Kidney epithelial cell (primary cell): ENCODE results near the gene PAOX. TPM values are rescaled to one million over a fixed set of nuclear protein-coding genes. Genes with fewer than 3 reads are reported as not detected.

ENCODE experiments used
- DNase-seq: peaks from one replicate; pipeline ENCODE4 v3.0.0-alpha.2; 2010; ENCODE audit warnings: low read depth
- H3K27me3 ChIP-seq: 2 replicates; pipeline ENCODE4 v1.6.0; 2011; ENCODE audit warnings: low read length; ENCODE audit not compliant: control insufficient read depth, insufficient read depth
- H3K36me3 ChIP-seq: 2 replicates; pipeline ENCODE4 v1.5.1; 2011; ENCODE audit warnings: low read length; ENCODE audit not compliant: control insufficient read depth, insufficient read depth
- H3K4me3 ChIP-seq: 2 replicates; pipeline ENCODE4 v1.5.1; 2011; ENCODE audit warnings: low read depth, mild to moderate bottlenecking, control low read depth, low read length
- total RNA-seq: library from RNA; depleted of rRNA; stranded (reverse); fragments of >200 nt; gene quantifications from 2 replicates; pipeline ENCODE4 v1.2.3, GENCODE V29; 2015
- TF ChIP-seq, protein P1 (sequence below): IDR thresholded peaks from 2 replicates; pipeline ENCODE4 v1.5.1; 2011; ENCODE audit warnings: mild to moderate bottlenecking, moderate library complexity, low read length, control low read depth, inconsistent platforms; ENCODE audit not compliant: insufficient read depth, poor library complexity, severe bottlenecking

PAOX gene
- total RNA-seq, 1 donor from 2014 or later, result 4.3 TPM

DNA sequence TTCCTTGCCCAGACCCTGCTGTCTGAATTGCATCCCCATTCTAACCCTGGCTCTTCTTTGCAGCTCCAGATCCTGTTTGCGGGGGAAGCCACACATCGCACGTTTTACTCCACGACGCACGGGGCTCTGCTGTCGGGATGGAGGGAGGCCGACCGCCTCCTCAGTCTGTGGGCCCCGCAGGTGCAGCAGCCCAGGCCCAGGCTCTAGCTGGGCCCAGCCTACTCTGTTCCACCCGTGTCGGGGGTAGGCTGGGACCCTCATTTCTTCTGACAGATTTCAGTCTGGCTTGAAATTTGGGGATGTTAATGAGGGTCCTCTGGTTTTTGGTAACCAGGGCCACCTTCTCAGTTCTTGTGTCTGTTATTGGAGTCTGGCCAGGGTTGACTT lies 12.2 kb downstream of the PAOX start:
- TF ChIP-seq, protein P1, sequence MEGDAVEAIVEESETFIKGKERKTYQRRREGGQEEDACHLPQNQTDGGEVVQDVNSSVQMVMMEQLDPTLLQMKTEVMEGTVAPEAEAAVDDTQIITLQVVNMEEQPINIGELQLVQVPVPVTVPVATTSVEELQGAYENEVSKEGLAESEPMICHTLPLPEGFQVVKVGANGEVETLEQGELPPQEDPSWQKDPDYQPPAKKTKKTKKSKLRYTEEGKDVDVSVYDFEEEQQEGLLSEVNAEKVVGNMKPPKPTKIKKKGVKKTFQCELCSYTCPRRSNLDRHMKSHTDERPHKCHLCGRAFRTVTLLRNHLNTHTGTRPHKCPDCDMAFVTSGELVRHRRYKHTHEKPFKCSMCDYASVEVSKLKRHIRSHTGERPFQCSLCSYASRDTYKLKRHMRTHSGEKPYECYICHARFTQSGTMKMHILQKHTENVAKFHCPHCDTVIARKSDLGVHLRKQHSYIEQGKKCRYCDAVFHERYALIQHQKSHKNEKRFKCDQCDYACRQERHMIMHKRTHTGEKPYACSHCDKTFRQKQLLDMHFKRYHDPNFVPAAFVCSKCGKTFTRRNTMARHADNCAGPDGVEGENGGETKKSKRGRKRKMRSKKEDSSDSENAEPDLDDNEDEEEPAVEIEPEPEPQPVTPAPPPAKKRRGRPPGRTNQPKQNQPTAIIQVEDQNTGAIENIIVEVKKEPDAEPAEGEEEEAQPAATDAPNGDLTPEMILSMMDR, result no peak
- DNase-seq, result no peak
- no peak overlapping the region for H3K4me3 ChIP-seq
- H3K27me3 ChIP-seq, result no peaks in the 10 kb centered on the region
- peaks cover 1% of the 10 kb centered on the region for H3K36me3 ChIP-seq

DNA sequence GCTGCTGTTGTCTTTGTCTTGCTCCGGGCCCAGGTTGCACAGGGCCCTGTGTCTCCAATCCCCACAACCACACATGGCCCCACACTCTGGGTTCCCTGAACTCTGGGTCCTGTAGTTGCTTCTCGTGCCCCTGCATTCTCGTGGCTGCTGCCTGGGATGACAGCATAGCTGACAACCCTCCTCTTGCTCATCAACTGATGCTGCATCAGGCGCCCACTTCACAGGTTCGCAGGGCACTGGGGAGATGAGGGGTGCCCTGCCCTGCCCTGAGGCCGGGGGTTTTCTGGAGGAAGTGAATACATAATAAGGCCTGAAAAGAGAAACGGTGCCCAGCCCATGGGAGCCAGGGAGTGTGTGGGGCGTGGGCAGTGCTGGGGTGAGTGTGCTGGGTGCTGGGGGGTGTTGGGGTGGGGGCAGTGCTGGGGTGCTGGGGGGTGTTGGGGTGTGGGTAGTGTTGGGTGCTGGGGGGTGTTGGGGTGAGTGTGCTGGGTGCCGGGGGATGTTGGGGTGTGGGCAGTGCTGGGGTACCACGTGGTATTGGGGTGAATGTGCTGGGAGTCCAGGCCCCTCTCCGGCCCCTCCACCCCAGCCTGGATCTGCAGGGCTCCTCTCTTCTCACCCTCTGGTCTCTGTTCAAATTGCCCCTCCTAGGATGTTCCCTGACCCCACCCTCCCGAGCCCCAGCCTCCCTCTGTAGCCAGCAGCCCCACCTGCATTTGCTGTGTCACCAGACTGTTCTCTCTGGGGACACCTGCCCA lies 12.9 kb downstream of the PAOX start:
- TF ChIP-seq, protein P1, result no peak
- H3K4me3 ChIP-seq, result no peak overlapping the region
- peaks cover 1% of the 10 kb centered on the region for H3K36me3 ChIP-seq
- no peak for DNase-seq
- H3K27me3 ChIP-seq, result no peaks in the 10 kb centered on the region

DNA sequence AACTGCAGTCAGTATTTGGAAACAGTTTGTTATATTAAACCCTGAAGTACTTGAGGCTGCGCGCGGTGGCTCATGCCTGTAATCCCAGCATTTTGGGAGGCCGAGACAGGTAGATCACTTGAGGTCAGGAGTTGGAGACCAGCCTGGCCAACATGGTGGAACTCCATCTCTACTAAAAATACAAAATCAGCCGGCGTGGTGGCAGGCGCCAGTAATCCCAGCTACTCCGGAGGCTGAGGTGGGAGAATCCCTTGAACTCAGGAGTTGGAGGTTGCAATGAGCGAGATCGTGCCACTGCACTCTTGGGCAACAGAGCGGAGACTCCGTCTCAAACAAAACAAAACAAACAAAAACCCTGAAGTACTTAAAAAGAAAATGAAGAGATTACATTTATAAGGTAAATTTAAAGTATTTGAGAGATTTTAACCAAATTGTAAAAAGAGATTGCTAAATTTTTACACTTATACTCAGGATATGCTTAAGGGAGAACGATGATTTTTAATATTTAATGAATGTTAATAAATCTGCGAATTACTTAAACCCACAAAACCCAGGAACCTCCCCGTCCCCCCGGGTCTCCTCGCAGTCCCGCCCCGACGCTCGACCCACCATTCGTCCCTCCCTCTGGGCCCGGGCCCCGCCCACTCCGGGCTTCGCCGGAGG lies 14.5 kb downstream of the PAOX start:
- Histone ChIP-seq H3K4me3 (peak overlapping the region; percentile 85), H3K27me3 (no peaks in the 10 kb centered on the region), H3K36me3 (peaks cover 1% of the 10 kb centered on the region)
- TF ChIP-seq, protein P1, result no peak
- no peak for DNase-seq

DNA sequence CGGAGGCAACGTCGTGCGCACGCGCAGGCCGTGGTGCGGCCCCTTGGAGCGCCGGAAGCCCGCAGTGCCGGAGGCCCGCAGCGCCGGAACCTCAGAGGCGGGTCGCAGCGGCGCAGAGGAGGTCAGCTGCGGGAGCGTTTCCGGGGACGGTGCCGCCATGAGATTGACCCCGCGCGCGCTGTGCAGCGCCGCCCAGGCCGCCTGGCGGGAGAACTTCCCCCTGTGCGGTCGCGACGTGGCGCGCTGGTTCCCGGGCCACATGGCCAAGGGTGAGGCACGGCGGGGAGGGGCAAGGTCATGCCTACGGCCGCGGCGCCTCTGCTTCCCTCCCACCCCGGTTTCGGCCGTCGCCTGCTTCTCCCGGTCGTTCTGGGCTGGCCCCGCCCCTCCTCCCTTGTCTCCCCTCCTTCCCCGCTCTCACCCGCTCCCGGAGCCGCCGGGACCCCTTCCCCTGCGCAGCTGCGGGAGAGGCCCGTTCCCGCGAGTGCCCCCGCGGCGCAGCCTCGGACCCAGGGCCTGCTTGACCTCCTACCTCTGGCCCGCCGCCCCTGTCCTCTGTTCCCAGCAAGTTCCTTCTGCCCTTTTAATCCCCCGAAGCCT lies 15.1 kb downstream of the PAOX start, which contains the start of gene MTG1:
MTG1 (plus strand) TSS at position 94 of the 600 bp plus-strand sequence; CDS start at position 158, 64 bp downstream.
- TF ChIP-seq, protein P1, result no peak
- peaks cover 1% of the 10 kb centered on the region for H3K36me3 ChIP-seq

DNA sequence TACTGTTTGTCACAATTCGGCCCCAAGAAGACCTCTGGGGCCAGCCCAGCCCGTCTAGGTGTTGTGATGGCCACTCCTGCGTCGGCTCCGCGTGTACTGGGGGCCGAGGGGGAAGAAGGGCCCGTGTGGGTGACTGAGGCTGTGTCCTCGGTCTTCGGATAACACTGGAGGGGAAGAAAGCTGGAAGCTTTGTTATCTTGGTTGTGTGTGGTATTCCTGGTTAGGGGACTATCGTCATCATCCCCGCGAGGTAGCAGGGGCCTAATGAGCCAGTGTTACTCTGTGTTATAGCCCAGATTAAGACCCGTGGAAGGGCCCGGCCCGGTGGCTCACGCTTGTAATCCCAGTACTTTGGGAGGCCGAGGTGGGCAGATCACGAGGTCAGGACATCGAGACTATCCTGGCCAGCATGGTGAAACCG lies 15.7 kb downstream of the PAOX start:
- TF ChIP-seq, protein P1, result no peak
- Histone ChIP-seq H3K36me3 (peaks cover 1% of the 10 kb centered on the region), H3K27me3 (no peaks in the 10 kb centered on the region), H3K4me3 (peak overlapping the region; percentile 85)
- DNase-seq, result no peak

More for the DNA sequence above, 15.1 kb downstream of the PAOX start, which contains the start of gene MTG1:
- Histone ChIP-seq H3K4me3 (peak within 1 kb of the TSS; percentile 85), H3K27me3 (no peaks in the 10 kb centered on the region)
- peak; percentile 61 for DNase-seq
